Ovary (tissue), 9 donors: Measurements from ENCODE around the gene CRACR2A. TPM values are rescaled to one million over a fixed set of nuclear protein-coding genes. Genes with fewer than 3 reads are reported as not detected.

Experiments used
- DNase-seq, 5 donors: peaks; one replicate each; pipeline ENCODE4 v3.0.0-alpha.2; 2019 to 2020
- H3K27ac ChIP-seq, 2 donors: fragments of 200-600 bp; one replicate each; pipeline versions ENCODE4 v1.5.1 to v1.8.0; 2019 to 2022
- H3K27me3 ChIP-seq: fragments of 200-600 bp; one replicate; pipeline ENCODE4 v1.8.0; 2022
- H3K36me3 ChIP-seq: fragments of 200-600 bp; sonication (generic); one replicate; pipeline ENCODE4 v1.5.1; 2019
- H3K4me1 ChIP-seq: one replicate; pipeline ENCODE4 v1.8.1; 2013; ENCODE audit warnings: mild to moderate bottlenecking, moderate library complexity; ENCODE audit not compliant: insufficient read depth
- H3K4me3 ChIP-seq: fragments of 200-600 bp; sonication (generic); one replicate; pipeline ENCODE4 v1.5.1; 2017
- H3K9me3 ChIP-seq, 2 donors: fragments of 200-600 bp in 1 of 2; sonication (generic) in 1 of 2; one replicate each; pipeline versions ENCODE4 v1.5.1 to v1.8.1; 2013 to 2019; ENCODE audit warnings: mild to moderate bottlenecking in 1 of 2, moderate library complexity in 1 of 2
- CTCF ChIP-seq, 3 donors: fragments of 450-650 bp in 2 of 3; fragments of 200-600 bp in 1 of 3; IDR thresholded peaks; one replicate each; pipeline versions ENCODE4 v1.5.1 to v1.8.0; 2016 to 2022; ENCODE audit warnings: antibody characterized with exemption in 3 of 3, mild to moderate bottlenecking in 1 of 3
- EP300 ChIP-seq: sonication (generic); formaldehyde crosslinking; IDR thresholded peaks from one replicate; pipeline ENCODE4 v1.6.1; 2017; ENCODE audit warnings: antibody characterized with exemption
- POLR2A ChIP-seq: fragments of 450-650 bp; IDR thresholded peaks from one replicate; pipeline ENCODE4 v1.6.1; 2017; ENCODE audit warnings: antibody characterized with exemption, mild to moderate bottlenecking, moderate library complexity
- WGBS, 3 donors: extraction: QIAGEN DNeasy Blood & Tissue Kit in 1 of 3; methylation state at CpG; one replicate each; pipeline versions ENCODE4 v1.1.5 to v1.1.7; 2013 to 2017; 5-methylcytosine and 5-hydroxymethylcytosine counted together
- intact Hi-C, 4 donors: fragments of 100-400 bp; cut with DNase I; formaldehyde crosslinking; loops; one replicate each; pipeline versions ENCODE4 v1.11.0 to v1.15.1; 2022 to 2023
- polyA plus RNA-seq, 2 donors: library from polyadenylated mRNA; stranded (reverse); fragments of 200-250 nt in 1 of 2; fragments of 350-450 nt in 1 of 2; fragmentation: Illumina TruSeq in 1 of 2; extraction: RNeasy Lipid Tissue Mini Kit (QIAGEN cat#74804) in 1 of 2; gene quantifications; one replicate each; pipeline ENCODE4 v1.2.3, GENCODE V29; 2013 to 2014
- total RNA-seq, 7 donors: library from RNA; depleted of rRNA in 2 of 7; stranded (reverse); fragments of >200 nt in 2 of 7; fragmentation: NEBNext Ultra II Directional in 3 of 7; extraction: Animal tissue kit (Norgen Biotek cat#: 25700) in 3 of 7; gene quantifications; one replicate each; pipeline versions ENCODE4 v1.1.0 to v1.2.4, GENCODE V29; 2016 to 2023
- donor health status: DM: no; HTN: no; CAD: no; lungs with moderate emphysema.
- donor health status: DM: no; HTN: no; CAD: no.
- donor health status: Bipolar disorder and iron deficiency.
- donor health status: DM: yes; HTN: yes; CAD: no.
- donor health status: DM: no; HTN: no; CAD: no.
- donor health status: DM: yes; HTN: yes; CAD: no.

Gene CRACR2A
- total and polyA plus RNA-seq, 9 donors, result 1.8 to 7.7 (median 4.4) TPM

GRCh38 chr12:3617565-3617964 is 135.3 kb downstream of the CRACR2A start:
- no peak for DNase-seq
- H3K9me3 ChIP-seq, result no peaks in the 10 kb centered on the region
- H3K27me3 ChIP-seq, result no peaks in the 10 kb centered on the region
- no peak overlapping the region for H3K27ac ChIP-seq
- intact Hi-C loops, result no loop called here
- TF ChIP-seq EP300 (no peak), CTCF (IDR thresholded peaks at IDR 0.05) (no peak)
- H3K36me3 ChIP-seq, result no peaks in the 10 kb centered on the region
- H3K4me3 ChIP-seq, result no peak overlapping the region
- H3K4me1 ChIP-seq, result peaks cover 4% of the 10 kb centered on the region
- 89 to 93% (median 92%) methylated on average over 4 of the region's 4 CpGs for WGBS, 3 donors

GRCh38 chr12:3615862-3616261 is 137.0 kb downstream of the CRACR2A start:
- H3K9me3 ChIP-seq, result no peaks in the 10 kb centered on the region
- no peak overlapping the region for H3K27ac ChIP-seq
- peaks cover 2% of the 10 kb centered on the region for H3K4me1 ChIP-seq
- TF ChIP-seq POLR2A (no peak), CTCF (IDR thresholded peaks at IDR 0.05) (no peak), EP300 (no peak)
- intact Hi-C loops, result no loop called here
- no peaks in the 10 kb centered on the region for H3K36me3 ChIP-seq
- DNase-seq, result no peak
- 96 to 97% (median 96%) methylated on average over 5 of the region's 5 CpGs for WGBS, 3 donors
- no peak overlapping the region for H3K4me3 ChIP-seq
- no peaks in the 10 kb centered on the region for H3K27me3 ChIP-seq

DNA sequence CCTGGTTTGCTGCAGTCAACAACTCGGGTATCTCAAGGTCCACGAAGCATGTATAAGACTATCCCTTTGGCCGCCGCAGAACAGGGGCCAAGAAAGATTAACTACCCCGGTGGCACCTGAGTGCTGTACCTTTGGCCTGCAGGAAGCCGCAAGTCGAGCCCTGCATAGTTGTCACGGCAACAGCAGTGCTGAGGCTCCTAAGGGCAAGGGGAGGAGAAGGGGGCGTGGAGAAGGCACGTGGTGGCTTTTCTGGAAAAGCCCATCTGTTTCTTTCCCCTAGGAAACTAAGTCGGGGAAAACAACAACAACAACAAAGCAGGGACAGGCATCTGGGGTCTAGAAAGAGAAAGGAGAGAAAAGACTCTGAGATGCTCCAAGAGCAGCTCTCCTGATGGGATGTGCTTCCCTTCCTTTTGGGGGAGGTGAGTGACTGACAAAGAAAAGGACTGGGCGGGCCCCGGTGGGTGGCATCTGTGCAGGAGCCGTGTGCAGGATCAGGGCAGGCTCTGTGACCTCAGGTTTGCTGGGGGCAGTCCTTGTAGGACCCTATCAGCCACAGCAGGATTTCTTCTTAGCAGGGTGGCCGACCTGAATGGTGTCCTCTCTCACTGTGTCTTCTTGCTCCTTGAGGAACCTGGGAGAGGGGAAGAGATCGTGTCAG is 138.0 kb downstream of the CRACR2A start:
- 79 to 85% (median 79%) methylated on average over 16 of the region's 16 CpGs for WGBS, 3 donors
- H3K27ac ChIP-seq, result no peak overlapping the region
- no peaks in the 10 kb centered on the region for H3K36me3 ChIP-seq
- H3K9me3 ChIP-seq, result no peaks in the 10 kb centered on the region
- H3K4me3 ChIP-seq, result no peak overlapping the region
- H3K4me1 ChIP-seq, result peaks cover 2% of the 10 kb centered on the region
- intact Hi-C loops, result no loop called here
- TF ChIP-seq CTCF (IDR thresholded peaks at IDR 0.05), result no peak
- no peak for TF ChIP-seq EP300
- TF ChIP-seq POLR2A, result no peak
- no peaks in the 10 kb centered on the region for H3K27me3 ChIP-seq
- no peak for DNase-seq

- TF ChIP-seq EP300 (no peak), POLR2A (no peak), CTCF (IDR thresholded peaks at IDR 0.05) (no peak)
- no peak overlapping the region for H3K27ac ChIP-seq
- intact Hi-C loops, result no loop called here
- H3K9me3 ChIP-seq, result no peaks in the 10 kb centered on the region
- peaks cover 2% of the 10 kb centered on the region for H3K4me1 ChIP-seq
- 75 to 81% (median 77%) methylated on average over 13 of the region's 13 CpGs for WGBS, 3 donors
- H3K36me3 ChIP-seq, result no peaks in the 10 kb centered on the region
- no peak overlapping the region for H3K4me3 ChIP-seq
- DNase-seq, result no peak
- no peaks in the 10 kb centered on the region for H3K27me3 ChIP-seq
These were observed 139.1 kb downstream of the CRACR2A start for GRCh38 chr12:3613641-3614395.
